Testis (tissue), 3 donors: ENCODE data around the gene GYPC. TPM values are rescaled to one million over a fixed set of nuclear protein-coding genes. Genes with fewer than 3 reads are reported as not detected.

Experiments
- DNase-seq: peaks from one replicate; pipeline ENCODE4 v3.0.0-alpha.2; 2019
- H3K27ac ChIP-seq, 2 donors: fragments of 200-600 bp; sonication (generic); one replicate each; pipeline ENCODE4 v1.5.1; 2019
- H3K27me3 ChIP-seq: fragments of 200-600 bp; sonication (generic); one replicate; pipeline ENCODE4 v1.5.1; 2019
- H3K36me3 ChIP-seq: fragments of 200-600 bp; sonication (generic); one replicate; pipeline ENCODE4 v1.5.1; 2017; ENCODE audit warnings: low read depth; ENCODE audit errors: missing control alignments
- H3K4me1 ChIP-seq: fragments of 200-600 bp; sonication (generic); one replicate; pipeline ENCODE4 v1.5.1; 2019
- H3K4me3 ChIP-seq, 2 donors: fragments of 200-600 bp; sonication (generic); one replicate each; pipeline ENCODE4 v1.5.1; 2017 to 2019
- H3K9me3 ChIP-seq: fragments of 200-600 bp; sonication (generic); one replicate; pipeline ENCODE4 v1.5.1; 2017
- CTCF ChIP-seq, 3 experiments: fragments of 450-650 bp in 2 of 3; fragments of 200-600 bp in 1 of 3; sonication (generic) in 1 of 3; IDR thresholded peaks; one replicate each; pipeline ENCODE4 v1.5.1; 2016 to 2019; ENCODE audit warnings: antibody characterized with exemption in 3 of 3, mild to moderate bottlenecking in 2 of 3, moderate library complexity in 1 of 3
- POLR2A ChIP-seq: fragments of 450-650 bp; IDR thresholded peaks from one replicate; pipeline ENCODE4 v1.6.1; 2017; ENCODE audit warnings: antibody characterized with exemption, mild to moderate bottlenecking, moderate library complexity
- WGBS, 2 donors: methylation state at CpG; one replicate each; pipeline ENCODE4 v1.1.5; 2018; 5-methylcytosine and 5-hydroxymethylcytosine counted together
- intact Hi-C: fragments of 100-400 bp; cut with DNase I; formaldehyde crosslinking; loops from one replicate; pipeline ENCODE4 v1.15.1; 2023; ENCODE audit warnings: low total_unique reads
- polyA plus RNA-seq: library from polyadenylated mRNA; stranded (reverse); fragments of 350-450 nt; fragmentation: Illumina TruSeq; extraction: RNeasy Lipid Tissue Mini Kit (QIAGEN cat#74804); gene quantifications from one replicate; pipeline ENCODE4 v1.2.3, GENCODE V29; 2014; ENCODE audit warnings: low read depth, low replicate concordance; ENCODE audit not compliant: insufficient read depth
- total RNA-seq, 2 donors: library from RNA; depleted of rRNA; stranded (reverse); fragments of >200 nt; gene quantifications; one replicate each; pipeline ENCODE4 v1.2.3, GENCODE V29; 2016

The GYPC gene
- total and polyA plus RNA-seq, 3 donors from 2014 or later, result 9.9 to 40.2 (median 15.5) TPM

- Histone ChIP-seq H3K27me3 (no peaks in the 10 kb centered on the region), H3K27ac (no peak overlapping the region), H3K4me3 (no peak overlapping the region), H3K4me1 (no peaks in the 10 kb centered on the region), H3K36me3 (no peaks in the 10 kb centered on the region), H3K9me3 (no peaks in the 10 kb centered on the region)
- TF ChIP-seq POLR2A (no peak), CTCF (IDR thresholded peaks at IDR 0.05) (no peak)
- 61 to 86% methylated on average over 1 of the region's 1 CpG for WGBS, 2 donors
- DNase-seq, result no peak
- intact Hi-C loops, result no loop called here
These were observed 21.2 kb downstream of the GYPC start for GRCh38 chr2:126677176-126677538.

GRCh38 chr2:126678269-126679065 is 22.5 kb downstream of the GYPC start:
- Histone ChIP-seq H3K4me1 (no peaks in the 10 kb centered on the region), H3K27ac (no peak overlapping the region), H3K4me3 (no peak overlapping the region), H3K36me3 (no peaks in the 10 kb centered on the region), H3K9me3 (no peaks in the 10 kb centered on the region), H3K27me3 (no peaks in the 10 kb centered on the region)
- TF ChIP-seq CTCF (IDR thresholded peaks at IDR 0.05), result no peak
- TF ChIP-seq POLR2A, result no peak
- intact Hi-C loops, result no loop called here
- WGBS, 2 donors, result 49 to 55% methylated on average over 12 to 13 of the region's 13 CpGs
- peak; percentile 25 for DNase-seq

- no peaks in the 10 kb centered on the region for H3K27me3 ChIP-seq
- 91 to 96% methylated on average over 9 of the region's 9 CpGs for WGBS, 2 donors
- no peak overlapping the region for H3K4me3 ChIP-seq
- DNase-seq, result no peak
- no peaks in the 10 kb centered on the region for H3K4me1 ChIP-seq
- no peak overlapping the region for H3K27ac ChIP-seq
- TF ChIP-seq POLR2A (no peak), CTCF (IDR thresholded peaks at IDR 0.05) (no peak)
- intact Hi-C loops, result no loop called here
- H3K9me3 ChIP-seq, result no peaks in the 10 kb centered on the region
- H3K36me3 ChIP-seq, result no peaks in the 10 kb centered on the region
These were observed 23.2 kb downstream of the GYPC start for GRCh38 chr2:126679094-126679713.

- 86 to 93% methylated on average over 6 of the region's 6 CpGs for WGBS, 2 donors
- intact Hi-C loops, result no loop called here
- H3K27me3 ChIP-seq, result no peaks in the 10 kb centered on the region
- no peak overlapping the region for H3K27ac ChIP-seq
- TF ChIP-seq CTCF (IDR thresholded peaks at IDR 0.05) (no peak), POLR2A (no peak)
- no peaks in the 10 kb centered on the region for H3K9me3 ChIP-seq
- no peak for DNase-seq
- H3K4me1 ChIP-seq, result no peaks in the 10 kb centered on the region
- no peak overlapping the region for H3K4me3 ChIP-seq
- no peaks in the 10 kb centered on the region for H3K36me3 ChIP-seq
These were observed 25.5 kb downstream of the GYPC start for GRCh38 chr2:126681505-126681904.
